ACC112 (cell line): ENCODE data around the gene ST6GAL1.

Experiments
- H2AFZ ChIP-seq: fragments of 200-600 bp; sonication (generic); one replicate; pipeline ENCODE4 v1.6.0; 2017; ENCODE audit warnings: antibody characterized with exemption, low read length; ENCODE audit not compliant: unreplicated experiment
- H3K27ac ChIP-seq: fragments of 200-600 bp; sonication (generic); 2 replicates; pipeline ENCODE4 v1.5.1; 2014; ENCODE audit warnings: low read depth, mild to moderate bottlenecking, antibody characterized with exemption, low read length, moderate library complexity
- H3K27me3 ChIP-seq: fragments of 200-600 bp; sonication (generic); 2 replicates; pipeline ENCODE4 v1.6.1; 2014; ENCODE audit warnings: mild to moderate bottlenecking, antibody characterized with exemption, low read length, moderate library complexity, mixed read lengths; ENCODE audit not compliant: insufficient read depth
- H3K36me3 ChIP-seq: fragments of 200-600 bp; sonication (generic); 2 replicates; pipeline ENCODE4 v1.6.1; 2016; ENCODE audit warnings: mild to moderate bottlenecking, antibody characterized with exemption, low read length, moderate library complexity, mixed read lengths; ENCODE audit not compliant: insufficient read depth
- H3K4me1 ChIP-seq: fragments of 200-600 bp; sonication (generic); one replicate; pipeline ENCODE4 v1.6.1; 2016; ENCODE audit warnings: low read length, mixed read lengths; ENCODE audit not compliant: insufficient read depth, unreplicated experiment, control insufficient read depth
- H3K4me3 ChIP-seq: fragments of 200-600 bp; sonication (generic); 2 replicates; pipeline ENCODE4 v1.5.1; 2014; ENCODE audit warnings: mild to moderate bottlenecking, low read depth, low read length
- H3K79me2 ChIP-seq: fragments of 200-600 bp; sonication (generic); one replicate; pipeline ENCODE4 v1.6.0; 2016; ENCODE audit warnings: low read length; ENCODE audit not compliant: control insufficient read depth, unreplicated experiment, insufficient read depth

ST6GAL1 gene

GRCh38 chr3:186915806-186916796 is 14.2 kb upstream of the ST6GAL1 start:
- Histone ChIP-seq H3K4me1 (no peaks in the 10 kb centered on the region), H3K4me3 (no peak overlapping the region), H3K79me2 (no peaks in the 10 kb centered on the region), H3K27me3 (peaks cover 17% of the 10 kb centered on the region; the same call in 1 of the 2 replicates), H2AFZ (no peak overlapping the region), H3K27ac (no peak overlapping the region), H3K36me3 (no peaks in the 10 kb centered on the region)

DNA sequence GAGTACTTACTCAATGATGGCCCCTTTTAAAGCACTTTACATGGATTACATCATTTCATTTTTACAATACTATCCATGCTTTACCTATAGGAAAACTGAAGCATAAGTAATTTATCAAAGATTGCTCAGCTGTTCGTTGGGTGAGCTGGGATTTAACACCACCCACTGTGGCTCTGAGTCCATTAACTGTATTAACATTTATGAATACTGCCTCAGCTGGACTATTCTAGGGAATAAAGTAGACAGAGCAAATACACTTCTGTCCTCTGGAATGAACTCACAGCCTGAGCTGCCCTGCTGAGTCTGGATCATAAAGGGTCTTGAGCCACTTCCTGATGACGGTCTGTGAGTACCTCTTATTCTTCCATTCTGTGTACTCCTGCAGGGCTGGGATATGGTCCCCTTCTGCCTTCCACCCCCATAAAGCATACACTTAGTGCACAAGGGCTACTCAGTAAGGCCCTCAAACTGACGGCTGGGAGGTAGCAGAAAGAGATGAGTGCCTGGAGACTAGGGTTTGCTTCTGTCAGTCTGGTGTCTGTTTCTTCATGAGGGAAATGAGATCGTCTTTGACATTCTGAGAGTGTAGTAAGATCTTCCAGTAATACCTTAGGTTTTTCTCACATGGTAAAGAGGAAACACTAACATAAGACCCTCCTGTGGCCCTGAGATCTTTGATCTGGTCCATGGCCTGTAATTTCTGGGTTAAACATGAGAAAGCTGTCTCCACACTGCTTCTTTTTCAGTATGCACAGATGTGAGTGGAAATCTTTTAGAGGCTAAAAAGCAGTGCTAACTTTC is 12.6 kb upstream of the ST6GAL1 start:
- Histone ChIP-seq H3K4me3 (no peak overlapping the region), H3K79me2 (no peaks in the 10 kb centered on the region), H3K27me3 (peaks cover 17% of the 10 kb centered on the region; the same call in 1 of the 2 replicates), H3K4me1 (no peaks in the 10 kb centered on the region), H3K27ac (no peak overlapping the region), H2AFZ (no peak overlapping the region), H3K36me3 (no peaks in the 10 kb centered on the region)

- Histone ChIP-seq H2AFZ (no peak overlapping the region), H3K27me3 (peaks cover 12% of the 10 kb centered on the region; the same call in 1 of the 2 replicates), H3K4me3 (no peak overlapping the region), H3K27ac (no peak overlapping the region), H3K4me1 (no peaks in the 10 kb centered on the region), H3K36me3 (no peaks in the 10 kb centered on the region), H3K79me2 (no peaks in the 10 kb centered on the region)
Observed at GRCh38 chr3:186920301-186920700, 10.0 kb upstream of the ST6GAL1 start.

DNA sequence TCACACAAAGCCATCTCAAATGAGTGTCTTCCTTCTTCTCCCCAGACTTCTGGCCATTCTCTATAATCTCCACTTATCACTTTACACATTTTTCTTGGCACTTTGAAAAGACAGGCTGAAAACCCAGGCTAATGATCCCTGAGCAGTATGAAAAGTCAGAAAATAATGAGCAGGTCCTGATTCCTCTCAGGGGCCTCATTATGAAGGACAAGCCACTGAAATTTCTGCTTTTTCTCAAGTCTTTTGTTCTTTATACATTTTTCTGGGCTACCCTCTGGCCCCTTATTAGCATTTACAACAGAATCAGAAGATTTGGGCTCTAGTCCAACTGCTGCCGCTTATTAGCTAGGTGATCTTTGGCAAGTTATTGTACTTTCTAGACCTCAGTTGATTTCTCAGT is 9.5 kb upstream of the ST6GAL1 start:
- no peak overlapping the region for H2AFZ ChIP-seq

GRCh38 chr3:186921578-186921977 is 8.7 kb upstream of the ST6GAL1 start:
- no peaks in the 10 kb centered on the region for H3K79me2 ChIP-seq
- H3K4me3 ChIP-seq, result no peak overlapping the region
- H2AFZ ChIP-seq, result no peak overlapping the region
- no peaks in the 10 kb centered on the region for H3K36me3 ChIP-seq
- no peak overlapping the region for H3K27ac ChIP-seq
- no peaks in the 10 kb centered on the region for H3K4me1 ChIP-seq
- peaks cover 3% of the 10 kb centered on the region; the same call in 1 of the 2 replicates for H3K27me3 ChIP-seq

More for the DNA sequence above, 9.5 kb upstream of the ST6GAL1 start:
- H3K79me2 ChIP-seq, result no peaks in the 10 kb centered on the region
- peaks cover 7% of the 10 kb centered on the region; the same call in 1 of the 2 replicates for H3K27me3 ChIP-seq
- H3K36me3 ChIP-seq, result no peaks in the 10 kb centered on the region
- H3K4me3 ChIP-seq, result no peak overlapping the region
- no peak overlapping the region for H3K27ac ChIP-seq
- no peaks in the 10 kb centered on the region for H3K4me1 ChIP-seq

- Histone ChIP-seq H3K27ac (no peak overlapping the region), H2AFZ (no peak overlapping the region)
Observed at GRCh38 chr3:186922224-186922623, 8.1 kb upstream of the ST6GAL1 start.

GRCh38 chr3:186922790-186923189 is 7.5 kb upstream of the ST6GAL1 start:
- Histone ChIP-seq H3K27ac (no peak overlapping the region), H2AFZ (no peak overlapping the region), H3K27me3 (no peaks in the 10 kb centered on the region), H3K4me1 (no peaks in the 10 kb centered on the region), H3K79me2 (no peaks in the 10 kb centered on the region), H3K4me3 (no peak overlapping the region), H3K36me3 (no peaks in the 10 kb centered on the region)

More at GRCh38 chr3:186922224-186922623, 8.1 kb upstream of the ST6GAL1 start:
- peaks cover 3% of the 10 kb centered on the region; the same call in 1 of the 2 replicates for H3K27me3 ChIP-seq
- no peaks in the 10 kb centered on the region for H3K79me2 ChIP-seq
- H3K4me1 ChIP-seq, result no peaks in the 10 kb centered on the region
- no peak overlapping the region for H3K4me3 ChIP-seq
- no peaks in the 10 kb centered on the region for H3K36me3 ChIP-seq

DNA sequence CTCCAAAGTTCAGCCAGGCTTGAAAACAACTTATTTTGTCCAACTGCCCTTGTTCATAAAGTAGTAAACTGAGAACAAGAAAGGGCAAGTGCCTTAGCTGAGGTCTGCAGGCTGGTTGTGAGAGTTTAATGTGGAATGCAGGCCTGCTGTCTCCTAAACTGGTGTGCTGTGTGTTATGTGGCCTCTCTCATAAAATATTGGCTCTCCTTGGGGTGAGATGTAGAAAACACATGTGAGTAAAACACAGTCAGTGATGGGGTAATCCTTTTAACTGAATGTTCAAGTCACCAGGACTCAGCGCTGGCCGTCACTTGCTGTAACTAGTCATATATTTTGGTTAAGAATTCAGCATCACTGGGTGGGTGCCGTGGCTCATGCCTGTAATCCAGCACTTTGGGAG is 7.1 kb upstream of the ST6GAL1 start:
- Histone ChIP-seq H3K27me3 (no peaks in the 10 kb centered on the region), H2AFZ (no peak overlapping the region), H3K4me3 (no peak overlapping the region), H3K36me3 (no peaks in the 10 kb centered on the region), H3K27ac (no peak overlapping the region), H3K79me2 (no peaks in the 10 kb centered on the region), H3K4me1 (no peaks in the 10 kb centered on the region)

GRCh38 chr3:186925826-186926225 is 4.5 kb upstream of the ST6GAL1 start:
- no peaks in the 10 kb centered on the region for H3K79me2 ChIP-seq
- no peak overlapping the region for H3K4me3 ChIP-seq
- H3K36me3 ChIP-seq, result no peaks in the 10 kb centered on the region
- H3K4me1 ChIP-seq, result no peaks in the 10 kb centered on the region
- no peak overlapping the region for H3K27ac ChIP-seq
- no peak overlapping the region for H2AFZ ChIP-seq
- no peaks in the 10 kb centered on the region for H3K27me3 ChIP-seq

- H3K27me3 ChIP-seq, result no peaks in the 10 kb centered on the region
- H3K4me3 ChIP-seq, result no peak overlapping the region
- H2AFZ ChIP-seq, result no peak overlapping the region
- no peak overlapping the region for H3K27ac ChIP-seq
- peaks cover 8% of the 10 kb centered on the region for H3K4me1 ChIP-seq
- H3K36me3 ChIP-seq, result no peaks in the 10 kb centered on the region
- no peaks in the 10 kb centered on the region for H3K79me2 ChIP-seq
Observed at GRCh38 chr3:186929186-186929585, 1.1 kb upstream of the ST6GAL1 start.
